Heart right ventricle (tissue), 16 donors: ENCODE data around the gene OST4. TPM values are rescaled to one million over a fixed set of nuclear protein-coding genes. Genes with fewer than 3 reads are reported as not detected.
A peak's percentile ranks its signal among the peaks of the same experiment; 100 is the strongest.
"Not testable (repeated sequence)": the region's sequence is repeated elsewhere in the genome, so short reads cannot be mapped to it uniquely, and the experiment has no call there.

Source experiments
- ATAC-seq, 8 donors: fragments of 200-7000 bp; cut with Tn5 transposase; one replicate each; pipeline ENCODE4 v1.9.1; 2020; ENCODE audit warnings: mild to moderate bottlenecking in 8 of 8, moderate library complexity in 8 of 8, moderate number of reproducible peaks in 1 of 8
- DNase-seq, 2 donors: peaks; one replicate each; pipeline ENCODE4 v3.0.0-alpha.2; 2020
- H3K27ac ChIP-seq, 10 donors: fragments of 200-600 bp; sonication (generic) in 2 of 10; one replicate each; pipeline versions ENCODE4 v1.5.0 to v1.8.0; 2020 to 2022; ENCODE audit warnings: mild to moderate bottlenecking in 3 of 10
- H3K27me3 ChIP-seq, 7 donors: fragments of 200-600 bp; one replicate each; pipeline ENCODE4 v1.8.0; 2021 to 2022; ENCODE audit warnings: mild to moderate bottlenecking in 2 of 7
- H3K36me3 ChIP-seq, 9 donors: fragments of 200-600 bp; sonication (generic) in 1 of 9; one replicate each; pipeline versions ENCODE4 v1.5.0 to v1.8.0; 2020 to 2022; ENCODE audit warnings: mild to moderate bottlenecking in 2 of 9
- H3K4me1 ChIP-seq, 9 donors: fragments of 200-600 bp; sonication (generic) in 1 of 9; one replicate each; pipeline versions ENCODE4 v1.5.0 to v1.8.0; 2020 to 2022; ENCODE audit warnings: mild to moderate bottlenecking in 4 of 9
- H3K4me3 ChIP-seq, 10 donors: fragments of 200-600 bp; sonication (generic) in 2 of 10; one replicate each; pipeline versions ENCODE4 v1.5.0 to v1.8.0; 2020 to 2022; ENCODE audit warnings: mild to moderate bottlenecking in 7 of 10, moderate library complexity in 2 of 10
- H3K9me3 ChIP-seq, 11 donors: fragments of 200-600 bp in 10 of 11; sonication (generic) in 2 of 11; one replicate each; pipeline versions ENCODE4 v1.5.0 to v1.8.0; 2013 to 2022; ENCODE audit warnings: mild to moderate bottlenecking in 2 of 11, control low read depth in 1 of 11, moderate library complexity in 1 of 11
- WGBS, 2 donors: extraction: QIAGEN DNeasy Blood & Tissue Kit; methylation state at CpG; one replicate each; pipeline ENCODE4 v1.1.7; 2013; ENCODE audit warnings: inconsistent platforms in 1 of 2; 5-methylcytosine and 5-hydroxymethylcytosine counted together
- intact Hi-C, 10 donors: fragments of 100-400 bp; cut with DNase I; formaldehyde crosslinking; loops; one replicate each; pipeline versions ENCODE4 v1.11.1 to v1.14.2; 2022
- long read RNA-seq, 3 donors: library from polyadenylated mRNA; unstranded; transcript quantifications; one replicate each; pipeline ENCODE4 v2.0.0, GENCODE V29; 2020 to 2021
- polyA plus RNA-seq, 2 donors: library from polyadenylated mRNA; stranded (reverse); fragments of 200-250 nt; gene quantifications; one replicate each; pipeline ENCODE4 v1.2.3, GENCODE V29; 2013
- total RNA-seq, 10 donors: library from RNA; stranded (reverse); fragmentation: NEBNext Ultra II Directional in 3 of 10; extraction: Animal tissue kit (Norgen Biotek cat#: 25700) in 3 of 10; gene quantifications; one replicate each; pipeline versions ENCODE4 v1.2.1 to v1.2.4, GENCODE V29; 2021 to 2023
- TF ChIP-seq, protein P1 (sequence below), 9 donors: fragments of 200-600 bp; sonication (generic) in 2 of 9; IDR thresholded peaks; one replicate each; pipeline versions ENCODE4 v1.5.0 to v1.8.0; 2021 to 2022; ENCODE audit warnings: antibody characterized with exemption in 9 of 9, mild to moderate bottlenecking in 5 of 9, moderate library complexity in 1 of 9
- donor health status: Arrhythmogenic right ventricular cardiomyopathy.
- donor health status: ischemic (EF 13 %, LVEDD 7.1; RV severe dilation, severe dysfunction).
- donor health status: healthy with polysubstance abuse.
- donor health status: DM: no; HTN: yes; CAD: no.
- donor health status: DM: no; HTN: no; CAD: no.
- donor health status: ischemic (EF 25% LVEDD 6.9; RV normal size, moderate dysfunction).
- donor health status: ischemic (EF 25% LVEDD 5.7; RV mildly dilated, moderate dysfunction).
- donor health status: healthy.
- donor health status: DM: yes; HTN: yes; CAD: no.
- donor health status: Ischemic cardiomyopathy.
- donor health status: ischemic (EF 35%, LVEDD 5.7; RV mildly dilated, moderate dysfunction).
- donor health status: nonischemic (EF 11% LVEDD 7.7; RV severe dilation, severe dysfunction).
- donor health status: DM: yes; HTN: yes; CAD: no.
- donor health status: PGD.
- donor health status: ischemic (EF 29% LVEDD 5.4; RV normal size, mild dysfunction).
- donor health status: nonischemic (EF 23%, LVEDD 6.1; RV moderate dilation, normal function).

The OST4 gene
- 100 to 1,000 TPM; 342 to 457 (median 388) TPM for total RNA-seq
- polyA plus RNA-seq, result 100 to 1,000 TPM; 336 to 456 TPM
- long read RNA-seq, donor 1, transcript OST4-203 (3 exons, 561 nt), result major isoform, 159 of 165 reads
- long read RNA-seq, donor 1, transcript OST4-201 (2 exons, 559 nt), result minor isoform, 5 of 165 reads
- long read RNA-seq, donor 1, partial matches to known transcripts, result 1 of 165 reads
- long read RNA-seq, donor 1, other reads (novel, unspliced or antisense), result 0 of 165 reads
- long read RNA-seq, donor 2, transcript OST4-203 (3 exons, 561 nt), result major isoform, 225 of 234 reads
- long read RNA-seq, donor 2, partial matches to known transcripts, result 7 of 234 reads
- long read RNA-seq, donor 2, other reads (novel, unspliced or antisense), result 1 of 234 reads
- long read RNA-seq, donor 3, transcript OST4-203 (3 exons, 561 nt), result major isoform, 15 of 15 reads
- long read RNA-seq, donor 3, partial matches to known transcripts, result 0 of 15 reads
- long read RNA-seq, donor 3, other reads (novel, unspliced or antisense), result 0 of 15 reads

DNA sequence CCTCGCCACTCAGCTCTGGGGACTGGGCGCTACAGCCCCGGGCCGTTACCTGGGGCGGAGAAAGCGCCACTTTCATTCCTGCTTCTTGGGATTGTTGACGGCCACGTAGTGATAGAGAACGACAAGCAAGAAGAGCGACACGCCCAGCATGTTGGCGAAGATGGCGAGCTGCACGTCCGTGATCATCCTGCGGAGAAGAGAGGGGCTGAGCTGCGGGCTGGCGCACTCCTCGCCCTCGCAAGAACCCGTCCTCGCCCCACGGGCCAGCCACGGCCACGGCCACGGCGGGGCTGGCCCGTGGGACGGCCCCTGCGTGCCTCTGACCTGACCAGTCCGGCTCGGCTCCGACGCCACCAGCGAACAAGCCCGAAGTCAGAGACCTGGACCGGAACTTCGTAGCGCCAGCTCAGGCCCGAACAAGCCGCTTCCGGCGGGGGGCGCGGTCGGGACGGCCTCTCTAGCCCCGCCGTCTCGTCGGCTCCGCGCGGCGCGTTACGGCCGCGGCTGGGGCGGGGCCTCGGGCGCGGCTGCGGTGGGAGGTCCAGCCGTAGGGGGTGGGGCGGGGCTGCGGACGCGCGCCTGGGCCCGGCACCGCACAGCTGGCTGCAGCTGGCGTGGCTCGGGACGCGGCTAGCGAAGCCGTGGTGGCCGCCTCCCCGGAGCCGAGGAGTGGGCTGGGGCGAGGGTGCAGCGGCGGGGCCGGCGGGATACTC, at the start of gene OST4:
TSS of gene OST4 (minus strand) at position 378 of the 713 bp plus-strand sequence.
- peak within 1 kb of the TSS; percentile 70 to 98 (median 97) for H3K27ac ChIP-seq
- intact Hi-C loops, result loop anchor here in 3 of 10 donors (1.0 to 2.0 kb wide), 2 partner anchors 20 to 21 kb away; partner anchors contain the start of gene AGBL5 (in 3 of the 3)
- peak; percentile 92 to 95 for DNase-seq
- 0 to 1% methylated on average over 78 to 86 of the region's 86 CpGs for WGBS, 2 donors
- H3K4me3 ChIP-seq, result peak within 1 kb of the TSS; percentile 50 to 98 (median 89)
- peak; percentile 87 to 96 (median 94) for ATAC-seq
- TF ChIP-seq, protein P1, sequence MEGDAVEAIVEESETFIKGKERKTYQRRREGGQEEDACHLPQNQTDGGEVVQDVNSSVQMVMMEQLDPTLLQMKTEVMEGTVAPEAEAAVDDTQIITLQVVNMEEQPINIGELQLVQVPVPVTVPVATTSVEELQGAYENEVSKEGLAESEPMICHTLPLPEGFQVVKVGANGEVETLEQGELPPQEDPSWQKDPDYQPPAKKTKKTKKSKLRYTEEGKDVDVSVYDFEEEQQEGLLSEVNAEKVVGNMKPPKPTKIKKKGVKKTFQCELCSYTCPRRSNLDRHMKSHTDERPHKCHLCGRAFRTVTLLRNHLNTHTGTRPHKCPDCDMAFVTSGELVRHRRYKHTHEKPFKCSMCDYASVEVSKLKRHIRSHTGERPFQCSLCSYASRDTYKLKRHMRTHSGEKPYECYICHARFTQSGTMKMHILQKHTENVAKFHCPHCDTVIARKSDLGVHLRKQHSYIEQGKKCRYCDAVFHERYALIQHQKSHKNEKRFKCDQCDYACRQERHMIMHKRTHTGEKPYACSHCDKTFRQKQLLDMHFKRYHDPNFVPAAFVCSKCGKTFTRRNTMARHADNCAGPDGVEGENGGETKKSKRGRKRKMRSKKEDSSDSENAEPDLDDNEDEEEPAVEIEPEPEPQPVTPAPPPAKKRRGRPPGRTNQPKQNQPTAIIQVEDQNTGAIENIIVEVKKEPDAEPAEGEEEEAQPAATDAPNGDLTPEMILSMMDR (IDR thresholded peaks at IDR 0.05), result peak in 3 of 9 donors; percentile 7 to 41 (median 21)
- no peaks in the 10 kb centered on the region for H3K27me3 ChIP-seq
- H3K4me1 ChIP-seq, result peaks cover 10 to 78% (median 64%) of the 10 kb centered on the region in 9 donors
- peaks cover 0 to 40% (median 9%) of the 10 kb centered on the region in 9 donors for H3K36me3 ChIP-seq
- no peaks in the 10 kb centered on the region for H3K9me3 ChIP-seq

GRCh38 chr2:27119330-27119670, 47.8 kb upstream of the OST4 start:
- H3K9me3 ChIP-seq, intact Hi-C loops, H3K27ac ChIP-seq, ATAC-seq, DNase-seq, H3K36me3 ChIP-seq: not testable (repeated sequence)
- Histone ChIP-seq H3K4me1 (peaks cover 4 to 27% (median 11%) of the 10 kb centered on the region in 9 donors), H3K27me3 (peaks cover 3 to 37% (median 28%) of the 10 kb centered on the region in 7 donors), H3K4me3 (peak overlapping the region in 8 of 10 donors; percentile 26 to 45 (median 36))
- WGBS, 2 donors, result 83% methylated on average over 8 of the region's 8 CpGs

- TF ChIP-seq, protein P1 (IDR thresholded peaks at IDR 0.05), result no peak
- Histone ChIP-seq H3K27me3 (peaks cover 3 to 37% (median 28%) of the 10 kb centered on the region in 7 donors), H3K36me3 (no peaks in the 10 kb centered on the region), H3K9me3 (no peaks in the 10 kb centered on the region), H3K4me1 (peaks cover 4 to 24% (median 11%) of the 10 kb centered on the region in 9 donors), H3K27ac (no peak within 1 kb of the TSS), H3K4me3 (peak within 1 kb of the TSS in 9 of 10 donors; percentile 26 to 45 (median 35))
- ATAC-seq, result peak in 2 of 8 donors; percentile 11 to 25
- WGBS, 2 donors, result 3 to 5% methylated on average over 74 to 84 of the region's 84 CpGs
- intact Hi-C loops, result no loop called here
- DNase-seq, result no peak
These were observed 47.3 kb upstream of the OST4 start, which contains the start of gene CGREF1 for GRCh38 chr2:27118525-27119329. Gene CGREF1 (minus strand): TSS chr2:27119128. CDS start chr2:27104366, 14,762 bp downstream.

DNA sequence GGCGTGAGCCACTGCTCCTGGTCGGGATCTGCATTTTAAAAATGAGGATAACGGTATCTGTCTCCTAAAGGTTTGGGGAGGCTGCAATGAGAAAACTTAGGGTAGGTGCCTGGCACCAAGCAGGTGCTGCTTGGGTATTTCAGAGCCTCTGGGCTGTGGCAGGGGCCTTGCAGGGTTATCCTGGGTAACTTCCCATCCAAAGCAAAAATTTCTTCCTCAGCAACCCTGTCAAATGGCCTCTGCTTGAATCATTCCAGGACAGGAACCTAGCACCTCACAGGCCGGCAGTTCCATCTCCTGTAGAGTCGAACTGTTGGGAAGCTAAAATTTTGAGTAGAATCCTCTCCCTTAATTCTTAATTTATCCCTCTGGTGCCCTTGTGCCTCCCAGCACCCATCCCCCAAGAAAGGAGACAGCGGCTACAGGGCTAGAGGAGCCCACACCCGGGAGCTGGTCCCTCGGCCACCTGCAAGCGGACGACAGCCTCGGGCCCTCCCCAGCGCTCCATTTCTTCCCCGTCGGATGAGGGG, 46.6 kb upstream of the OST4 start:
- peak overlapping the region in 9 of 10 donors; percentile 26 to 45 (median 35) for H3K4me3 ChIP-seq

More for the DNA sequence above, 46.6 kb upstream of the OST4 start:
- DNase-seq (no peak), ATAC-seq (no peak)
- peaks cover 3 to 37% (median 28%) of the 10 kb centered on the region in 7 donors for H3K27me3 ChIP-seq
- 23% methylated on average over 14 of the region's 14 CpGs for WGBS, 2 donors
- no peaks in the 10 kb centered on the region for H3K36me3 ChIP-seq
- H3K9me3 ChIP-seq, result no peaks in the 10 kb centered on the region
- intact Hi-C loops, result no loop called here
- TF ChIP-seq, protein P1 (IDR thresholded peaks at IDR 0.05), result no peak
- peaks cover 4 to 17% (median 9%) of the 10 kb centered on the region in 9 donors for H3K4me1 ChIP-seq
- no peak overlapping the region for H3K27ac ChIP-seq
